NCI-H2227 treated with DMSO at 0.1 percent for 48 hours (cell line): ENCODE results near the gene FAM200B.

ENCODE experiments used
- DNase-seq: peaks from one replicate; lab custom pipeline; 2025; lab: John Stamatoyannopoulos, UW

The FAM200B gene

GRCh38 chr4:15737255-15737654 lies 55.6 kb downstream of the FAM200B start:
- no peak for DNase-seq

GRCh38 chr4:15738877-15739276 lies 57.2 kb downstream of the FAM200B start:
- no peak for DNase-seq
